Sigmoid colon (tissue), 7 donors: ENCODE measurements around the gene MIX23. TPM values are rescaled to one million over a fixed set of nuclear protein-coding genes. Genes with fewer than 3 reads are reported as not detected.

ENCODE experiments used
- DNase-seq: peaks from one replicate; pipeline ENCODE4 v3.0.0-alpha.2; 2019
- H3K27ac ChIP-seq, 4 donors: fragments of 200-600 bp; sonication (generic); one replicate each; pipeline ENCODE4 v1.5.1; 2016 to 2019; ENCODE audit warnings: mild to moderate bottlenecking in 1 of 4
- H3K27me3 ChIP-seq, 3 donors: fragments of 200-600 bp; sonication (generic); one replicate each; pipeline ENCODE4 v1.5.1; 2019; ENCODE audit warnings: mild to moderate bottlenecking in 1 of 3
- H3K36me3 ChIP-seq, 4 donors: fragments of 200-600 bp; sonication (generic); one replicate each; pipeline ENCODE4 v1.5.1; 2016 to 2019
- H3K4me1 ChIP-seq, 4 donors: fragments of 200-600 bp; sonication (generic); one replicate each; pipeline ENCODE4 v1.5.1; 2017 to 2019
- H3K4me3 ChIP-seq, 4 donors: fragments of 200-600 bp; sonication (generic); one replicate each; pipeline ENCODE4 v1.5.1; 2017 to 2019; ENCODE audit warnings: mild to moderate bottlenecking in 2 of 4, moderate library complexity in 1 of 4
- H3K9me3 ChIP-seq, 4 donors: fragments of 200-600 bp in 3 of 4; sonication (generic) in 3 of 4; one replicate each; pipeline versions ENCODE4 v1.5.1 to v1.6.1; 2013 to 2019
- EP300 ChIP-seq, 4 donors: sonication (generic); formaldehyde crosslinking; IDR thresholded peaks; one replicate each; pipeline ENCODE4 v1.6.1; 2017; ENCODE audit warnings: antibody characterized with exemption in 4 of 4
- POLR2A ChIP-seq, 2 donors: fragments of 450-650 bp; IDR thresholded peaks; one replicate each; pipeline ENCODE4 v1.6.1; 2016; ENCODE audit warnings: antibody characterized with exemption in 2 of 2, mild to moderate bottlenecking in 2 of 2, moderate library complexity in 2 of 2
- POLR2AphosphoS5 ChIP-seq, 4 donors: sonication (generic); formaldehyde crosslinking; IDR thresholded peaks; one replicate each; pipeline ENCODE4 v1.6.1; 2017; ENCODE audit warnings: antibody characterized with exemption in 4 of 4
- WGBS, 2 donors: extraction: QIAGEN DNeasy Blood & Tissue Kit; methylation state at CpG; one replicate each; pipeline ENCODE4 v1.1.7; 2013; 5-methylcytosine and 5-hydroxymethylcytosine counted together
- intact Hi-C: fragments of 100-400 bp; cut with DNase I; formaldehyde crosslinking; loops from one replicate; pipeline ENCODE4 v1.15.1; 2023
- polyA plus RNA-seq, 3 donors: library from polyadenylated mRNA; stranded (reverse); fragments of 200-250 nt; gene quantifications; one replicate each; pipeline ENCODE4 v1.2.3, GENCODE V29; 2013
- total RNA-seq, 4 donors: library from RNA; depleted of rRNA; stranded (reverse); fragments of >200 nt; gene quantifications; one replicate each; pipeline ENCODE4 v1.1.0, GENCODE V29; 2016
- TF ChIP-seq, protein P1 (sequence below), 4 experiments: fragments of 450-650 bp in 3 of 4; fragments of 200-600 bp in 1 of 4; IDR thresholded peaks; one replicate each; pipeline ENCODE4 v1.5.1; 2016 to 2019; ENCODE audit warnings: antibody characterized with exemption in 4 of 4, mild to moderate bottlenecking in 3 of 4, moderate library complexity in 2 of 4
- donor health status: healthy with polysubstance abuse.
- donor health status: Bipolar disorder and iron deficiency.
- donor health status: healthy.

Gene MIX23
- total and polyA plus RNA-seq, 7 donors: 8.2 to 49.2 (median 24.8) TPM

- DNase-seq: no peak
- no peaks in the 10 kb centered on the region for H3K4me1 ChIP-seq
- WGBS, 2 donors: 58 to 72% methylated on average over 5 of the region's 5 CpGs
- TF ChIP-seq POLR2A (IDR thresholded peaks at IDR 0.05) (no peak), EP300 (IDR thresholded peaks at IDR 0.05) (no peak), POLR2AphosphoS5 (IDR thresholded peaks at IDR 0.05) (no peak)
- TF ChIP-seq, protein P1, sequence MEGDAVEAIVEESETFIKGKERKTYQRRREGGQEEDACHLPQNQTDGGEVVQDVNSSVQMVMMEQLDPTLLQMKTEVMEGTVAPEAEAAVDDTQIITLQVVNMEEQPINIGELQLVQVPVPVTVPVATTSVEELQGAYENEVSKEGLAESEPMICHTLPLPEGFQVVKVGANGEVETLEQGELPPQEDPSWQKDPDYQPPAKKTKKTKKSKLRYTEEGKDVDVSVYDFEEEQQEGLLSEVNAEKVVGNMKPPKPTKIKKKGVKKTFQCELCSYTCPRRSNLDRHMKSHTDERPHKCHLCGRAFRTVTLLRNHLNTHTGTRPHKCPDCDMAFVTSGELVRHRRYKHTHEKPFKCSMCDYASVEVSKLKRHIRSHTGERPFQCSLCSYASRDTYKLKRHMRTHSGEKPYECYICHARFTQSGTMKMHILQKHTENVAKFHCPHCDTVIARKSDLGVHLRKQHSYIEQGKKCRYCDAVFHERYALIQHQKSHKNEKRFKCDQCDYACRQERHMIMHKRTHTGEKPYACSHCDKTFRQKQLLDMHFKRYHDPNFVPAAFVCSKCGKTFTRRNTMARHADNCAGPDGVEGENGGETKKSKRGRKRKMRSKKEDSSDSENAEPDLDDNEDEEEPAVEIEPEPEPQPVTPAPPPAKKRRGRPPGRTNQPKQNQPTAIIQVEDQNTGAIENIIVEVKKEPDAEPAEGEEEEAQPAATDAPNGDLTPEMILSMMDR (IDR thresholded peaks at IDR 0.05): no peak
- intact Hi-C loops: no loop called here
- H3K4me3 ChIP-seq: no peak overlapping the region
- H3K27ac ChIP-seq: no peak overlapping the region
- H3K36me3 ChIP-seq: no peaks in the 10 kb centered on the region
- no peaks in the 10 kb centered on the region for H3K9me3 ChIP-seq
- no peaks in the 10 kb centered on the region for H3K27me3 ChIP-seq
Measured at GRCh38 chr3:122322095-122323075, 60.6 kb downstream of the MIX23 start.

GRCh38 chr3:122318620-122319019, 64.4 kb downstream of the MIX23 start:
- WGBS, 2 donors: 98 to 99% methylated on average over 2 of the region's 2 CpGs

DNA sequence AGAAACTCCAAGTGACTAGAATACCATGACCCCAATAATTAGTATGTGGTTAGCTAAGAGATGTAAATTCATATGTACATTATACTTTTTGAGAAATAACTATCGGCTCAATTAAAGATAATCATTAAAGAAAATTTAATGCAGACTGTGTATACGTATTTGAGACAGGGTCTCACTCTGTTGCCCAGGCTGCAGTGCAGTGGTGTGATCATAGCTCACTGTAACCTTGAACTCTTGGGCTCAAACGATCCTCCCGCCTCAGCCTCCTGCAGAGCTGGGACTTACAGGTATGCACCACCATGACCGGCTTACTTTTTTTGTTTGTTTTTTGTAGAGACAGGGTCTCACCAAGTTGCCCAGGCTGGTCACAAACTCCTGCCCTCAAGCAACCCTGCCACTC, 66.7 kb downstream of the MIX23 start:
- Histone ChIP-seq H3K36me3 (no peaks in the 10 kb centered on the region), H3K4me3 (no peak overlapping the region), H3K27me3 (no peaks in the 10 kb centered on the region), H3K4me1 (no peaks in the 10 kb centered on the region), H3K27ac (no peak overlapping the region), H3K9me3 (no peaks in the 10 kb centered on the region)
- WGBS, 2 donors: 77 to 82% methylated on average over 5 of the region's 5 CpGs
- no peak for TF ChIP-seq POLR2A (IDR thresholded peaks at IDR 0.05)
- no peak for DNase-seq
- intact Hi-C loops: no loop called here

More at GRCh38 chr3:122318620-122319019, 64.4 kb downstream of the MIX23 start:
- Histone ChIP-seq H3K4me3 (no peak overlapping the region), H3K9me3 (no peaks in the 10 kb centered on the region), H3K27ac (no peak overlapping the region), H3K27me3 (no peaks in the 10 kb centered on the region), H3K36me3 (no peaks in the 10 kb centered on the region), H3K4me1 (no peaks in the 10 kb centered on the region)
- no peak for DNase-seq
- intact Hi-C loops: no loop called here
- TF ChIP-seq POLR2A (IDR thresholded peaks at IDR 0.05) (no peak), POLR2AphosphoS5 (IDR thresholded peaks at IDR 0.05) (no peak), EP300 (IDR thresholded peaks at IDR 0.05) (no peak)
- TF ChIP-seq, protein P1 (IDR thresholded peaks at IDR 0.05): no peak

- TF ChIP-seq EP300 (IDR thresholded peaks at IDR 0.05): no peak
- no peak for TF ChIP-seq POLR2AphosphoS5 (IDR thresholded peaks at IDR 0.05)
- no peak for TF ChIP-seq POLR2A (IDR thresholded peaks at IDR 0.05)
- TF ChIP-seq, protein P1 (IDR thresholded peaks at IDR 0.05): no peak
- no peaks in the 10 kb centered on the region for H3K36me3 ChIP-seq
- intact Hi-C loops: no loop called here
- H3K27me3 ChIP-seq: no peaks in the 10 kb centered on the region
- 79 to 86% methylated on average over 4 of the region's 4 CpGs for WGBS, 2 donors
- no peak overlapping the region for H3K4me3 ChIP-seq
- no peak overlapping the region for H3K27ac ChIP-seq
- no peaks in the 10 kb centered on the region for H3K9me3 ChIP-seq
- no peak for DNase-seq
- H3K4me1 ChIP-seq: no peaks in the 10 kb centered on the region
Measured at GRCh38 chr3:122315619-122316018, 67.4 kb downstream of the MIX23 start.

- Histone ChIP-seq H3K4me1 (no peaks in the 10 kb centered on the region), H3K4me3 (no peak overlapping the region), H3K9me3 (no peaks in the 10 kb centered on the region), H3K27ac (no peak overlapping the region), H3K36me3 (no peaks in the 10 kb centered on the region), H3K27me3 (no peaks in the 10 kb centered on the region)
- TF ChIP-seq POLR2A (IDR thresholded peaks at IDR 0.05) (no peak), EP300 (IDR thresholded peaks at IDR 0.05) (no peak), POLR2AphosphoS5 (IDR thresholded peaks at IDR 0.05) (no peak)
- TF ChIP-seq, protein P1 (IDR thresholded peaks at IDR 0.05): no peak
- intact Hi-C loops: no loop called here
- 18 to 72% methylated on average over 2 of the region's 2 CpGs for WGBS, 2 donors
- DNase-seq: no peak
Measured at GRCh38 chr3:122314228-122314876, 68.7 kb downstream of the MIX23 start.
